Mesenchymal stem cell (in vitro differentiated cells and primary cell): Measurements from ENCODE around the gene ZNF688.
A peak's percentile ranks its signal among the peaks of the same experiment; 100 is the strongest.
"Not testable (repeated sequence)": the region's sequence is repeated elsewhere in the genome, so short reads cannot be mapped to it uniquely, and the experiment has no call there.

Experiments
- DNase-seq: peaks from one replicate; pipeline ENCODE4 v3.0.0-alpha.2; 2013
- H2AFZ ChIP-seq: one replicate; pipeline ENCODE4 v1.6.1; 2013; ENCODE audit warnings: low read depth, mild to moderate bottlenecking, control low read depth, inconsistent platforms, low read length, moderate library complexity
- H2AK5ac ChIP-seq: 2 replicates; pipeline ENCODE4 v1.6.1; 2013; ENCODE audit warnings: low read length, moderate library complexity, mild to moderate bottlenecking, inconsistent platforms; ENCODE audit not compliant: severe bottlenecking
- H2BK120ac ChIP-seq: one replicate; pipeline ENCODE4 v1.6.1; 2013; ENCODE audit warnings: low read depth, mild to moderate bottlenecking, inconsistent platforms, low read length, moderate library complexity
- H2BK12ac ChIP-seq, 2 experiments: one replicate each; pipeline ENCODE4 v1.6.1; 2013; ENCODE audit warnings: inconsistent platforms in 2 of 2, low read length in 2 of 2, mild to moderate bottlenecking in 2 of 2, moderate library complexity in 2 of 2, control low read depth in 1 of 2
- H2BK15ac ChIP-seq: one replicate; pipeline ENCODE4 v1.6.1; 2013; ENCODE audit warnings: mild to moderate bottlenecking, low read depth, inconsistent platforms; ENCODE audit not compliant: poor library complexity, severe bottlenecking
- H2BK5ac ChIP-seq: 2 replicates; pipeline ENCODE4 v1.6.1; 2013; ENCODE audit warnings: low read depth, mild to moderate bottlenecking, low read length, control low read depth, inconsistent platforms; ENCODE audit not compliant: poor library complexity, severe bottlenecking
- H3K14ac ChIP-seq, 2 experiments: one replicate each; pipeline ENCODE4 v1.6.1; 2013; ENCODE audit warnings: inconsistent platforms in 2 of 2, low read length in 2 of 2, control low read depth in 1 of 2, mild to moderate bottlenecking in 1 of 2, moderate library complexity in 1 of 2
- H3K18ac ChIP-seq, 2 experiments: one replicate each; pipeline ENCODE4 v1.6.1; 2013; ENCODE audit warnings: inconsistent platforms in 2 of 2, low read length in 2 of 2, control low read depth in 1 of 2, low read depth in 1 of 2, mild to moderate bottlenecking in 1 of 2
- H3K23ac ChIP-seq, 2 experiments: one replicate each; pipeline ENCODE4 v1.6.1; 2013; ENCODE audit warnings: inconsistent platforms in 2 of 2, low read length in 2 of 2, mild to moderate bottlenecking in 2 of 2, moderate library complexity in 2 of 2, control low read depth in 1 of 2
- H3K27ac ChIP-seq: 2 replicates; pipeline ENCODE4 v1.5.1; 2013; ENCODE audit warnings: mild to moderate bottlenecking, moderate library complexity, low read length, control low read depth, inconsistent platforms; ENCODE audit not compliant: poor library complexity, severe bottlenecking
- H3K27me3 ChIP-seq, 2 experiments: 2 replicates each; pipeline versions ENCODE4 v1.6.1 to v1.7.0; 2013; ENCODE audit warnings: low read length in 2 of 2, mild to moderate bottlenecking in 2 of 2, moderate library complexity in 2 of 2, control low read depth in 1 of 2, inconsistent platforms in 1 of 2; ENCODE audit not compliant: control insufficient read depth in 1 of 2, insufficient read depth in 1 of 2
- H3K36me3 ChIP-seq, 2 experiments: 2 replicates each; pipeline versions ENCODE4 v1.6.1 to v1.7.0; 2013; ENCODE audit warnings: low read length in 2 of 2, control low read depth in 1 of 2, inconsistent platforms in 1 of 2, low read depth in 1 of 2, mild to moderate bottlenecking in 1 of 2; ENCODE audit not compliant: insufficient read depth in 2 of 2, control insufficient read depth in 1 of 2
- H3K4ac ChIP-seq, 2 experiments: one replicate each; pipeline ENCODE4 v1.6.1; 2013; ENCODE audit warnings: inconsistent platforms in 2 of 2, low read length in 2 of 2, mild to moderate bottlenecking in 2 of 2, moderate library complexity in 2 of 2, control low read depth in 1 of 2, low read depth in 1 of 2
- H3K4me1 ChIP-seq: 2 replicates; pipeline ENCODE4 v1.6.1; 2013; ENCODE audit warnings: low read depth, low read length, control low read depth; ENCODE audit not compliant: control insufficient read depth, insufficient read depth
- H3K4me2 ChIP-seq: 2 replicates; pipeline ENCODE4 v1.6.1; 2013; ENCODE audit warnings: low read length, mild to moderate bottlenecking, inconsistent platforms; ENCODE audit not compliant: poor library complexity, severe bottlenecking
- H3K4me3 ChIP-seq, 2 experiments: 2 replicates each; pipeline versions ENCODE4 v1.5.1 to v1.7.0; 2013; ENCODE audit warnings: low read length in 2 of 2, mild to moderate bottlenecking in 2 of 2, control low read depth in 1 of 2, low read depth in 1 of 2; ENCODE audit not compliant: insufficient read depth in 1 of 2
- H3K79me1 ChIP-seq: replicated peaks from 2 replicates; pipeline ENCODE4 v1.6.1; 2013; ENCODE audit warnings: mild to moderate bottlenecking, control low read depth, low read length, inconsistent platforms; ENCODE audit not compliant: poor library complexity, severe bottlenecking
- H3K9ac ChIP-seq: 2 replicates; pipeline ENCODE4 v1.7.0; 2013; ENCODE audit warnings: mild to moderate bottlenecking, low read length, moderate library complexity
- H3K9me3 ChIP-seq: 2 replicates; pipeline ENCODE4 v1.7.0; 2013; ENCODE audit warnings: mild to moderate bottlenecking, low read length; ENCODE audit not compliant: control insufficient read depth
- H4K8ac ChIP-seq: one replicate; pipeline ENCODE4 v1.6.1; 2013; ENCODE audit warnings: inconsistent platforms, mild to moderate bottlenecking, low read length, moderate library complexity
- H4K91ac ChIP-seq: one replicate; pipeline ENCODE4 v1.6.1; 2013; ENCODE audit warnings: mild to moderate bottlenecking, low read length, inconsistent platforms
- WGBS: methylation state at CpG from one replicate; pipeline ENCODE4 v1.1.7; 2013; ENCODE audit warnings: mixed read lengths; 5-methylcytosine and 5-hydroxymethylcytosine counted together

The ZNF688 gene

DNA sequence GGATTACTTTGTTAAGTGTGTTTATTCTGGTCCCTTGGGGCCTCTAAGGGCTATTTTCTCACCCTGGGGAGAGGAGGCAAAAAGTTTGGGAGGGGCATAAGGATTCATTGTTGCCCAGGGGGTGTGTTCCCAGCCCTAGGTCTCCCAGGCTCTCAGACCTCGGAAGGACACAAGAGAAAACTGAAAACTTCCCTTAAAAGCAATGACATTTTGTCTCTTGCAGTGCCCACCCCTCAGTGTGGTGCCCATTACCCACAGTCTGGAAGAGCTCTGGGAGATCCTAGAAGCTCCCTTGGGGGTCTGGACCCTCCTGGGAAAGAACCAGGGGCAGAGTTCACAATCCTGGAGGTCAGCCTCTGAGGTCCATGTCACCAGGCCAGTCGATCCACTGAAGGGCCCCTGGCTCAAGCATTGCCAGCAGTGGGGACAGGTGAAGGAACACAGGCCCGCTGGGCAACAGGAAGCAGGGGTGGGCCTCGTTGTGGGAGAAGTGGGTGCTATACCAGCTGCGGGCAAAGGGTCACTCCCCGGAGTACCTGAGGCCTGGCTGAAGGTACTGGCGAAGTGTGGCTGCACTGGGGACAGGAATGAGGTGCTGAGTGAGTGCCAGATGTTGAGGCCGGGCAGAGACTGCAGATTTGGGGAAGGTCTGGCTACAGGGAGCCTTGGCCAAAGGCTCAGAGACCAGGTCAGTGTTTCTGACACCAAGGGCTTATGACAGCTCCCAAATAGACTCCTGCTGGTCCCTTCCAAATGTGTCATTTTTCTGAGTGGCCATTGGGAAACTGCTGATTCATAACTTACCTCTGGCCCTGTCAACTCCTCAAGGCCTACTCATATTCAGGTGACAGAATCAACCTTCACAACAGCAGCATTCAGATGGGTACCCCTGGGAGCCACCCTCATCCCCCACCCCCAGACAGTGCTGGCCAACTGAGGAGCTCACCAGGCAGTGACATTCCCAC lies 32.2 kb downstream of the ZNF688 start:
- Histone ChIP-seq H3K4me3 (no peak overlapping the region), H2BK12ac (peak overlapping the region in 1 of 2 experiments; percentile 15), H3K79me1 (peaks cover 8% of the 10 kb centered on the region), H3K9ac (no peak overlapping the region), H3K36me3 (no peaks in the 10 kb centered on the region), H3K4me2 (no peak overlapping the region), H3K18ac (no peak overlapping the region), H3K4ac (no peak overlapping the region), H2BK15ac (peak overlapping the region; percentile 28), H3K4me1 (peaks cover 17% of the 10 kb centered on the region), H3K27me3 (no peaks in the 10 kb centered on the region), H3K23ac (no peak overlapping the region), H2AK5ac (peak overlapping the region; percentile 67), H2AFZ (no peak overlapping the region), H2BK120ac (no peak overlapping the region), H4K8ac (no peak overlapping the region), H3K14ac (no peak overlapping the region), H3K27ac (no peak overlapping the region), H3K9me3 (no peaks in the 10 kb centered on the region), H2BK5ac (no peak overlapping the region), H4K91ac (no peak overlapping the region)
- 90% methylated on average over 8 of the region's 8 CpGs for WGBS
- no peak for DNase-seq

DNA sequence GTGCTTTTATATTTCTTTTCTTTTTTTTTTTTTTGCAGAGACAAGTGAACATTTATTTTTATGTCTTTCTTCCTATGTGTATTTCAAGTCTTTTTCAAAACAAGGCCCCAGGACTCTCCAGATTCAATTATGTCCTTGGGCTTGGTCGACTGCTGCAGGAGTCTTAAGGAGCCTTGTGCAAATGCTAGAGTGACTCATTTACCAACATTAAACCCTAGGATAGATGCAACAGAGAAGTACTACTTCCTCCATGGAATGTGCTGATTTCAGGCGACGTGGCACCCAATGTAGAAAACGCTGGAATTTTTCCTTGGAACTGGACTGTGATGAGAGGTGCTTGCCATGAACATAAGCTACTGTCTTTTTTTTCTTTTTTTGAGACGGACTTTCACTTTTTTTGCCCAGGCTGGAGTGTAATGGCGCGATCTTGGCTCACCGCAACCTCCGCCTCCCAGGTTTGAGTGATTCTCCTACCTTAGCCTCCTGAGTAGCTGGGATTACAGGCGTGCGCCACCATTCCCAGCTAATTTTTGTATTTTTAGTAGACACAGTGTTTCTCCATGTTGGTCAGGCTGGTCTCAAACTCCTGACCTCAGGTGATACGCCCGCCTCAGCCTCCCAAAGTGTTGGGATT lies 35.0 kb downstream of the ZNF688 start:
- not testable (repeated sequence) for H2AK5ac ChIP-seq

DNA sequence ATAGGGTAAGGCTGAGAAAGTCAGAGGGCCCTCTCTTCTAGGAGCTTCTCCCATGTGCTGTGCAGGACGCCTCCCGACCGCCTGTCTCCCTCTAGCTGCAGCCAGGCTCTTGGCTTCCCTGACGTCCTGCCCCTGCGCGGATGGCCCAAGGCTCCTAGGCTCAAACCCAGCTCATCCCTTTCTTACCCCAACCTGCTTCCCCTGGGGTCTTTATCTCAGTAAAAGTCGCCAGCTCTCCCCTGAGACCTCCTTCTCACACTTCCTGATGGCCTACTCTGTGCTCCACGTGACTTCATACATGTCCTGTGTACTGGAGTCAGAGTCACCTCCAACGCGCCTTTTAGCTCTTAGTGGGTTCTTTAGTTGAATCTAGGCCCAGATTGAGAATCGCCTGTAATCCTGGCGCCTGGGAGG lies 35.7 kb downstream of the ZNF688 start:
- H4K91ac ChIP-seq, result no peak overlapping the region
- WGBS, result 41% methylated on average over 12 of the region's 12 CpGs
- peak; percentile 73 for DNase-seq

More for the DNA sequence above, 35.0 kb downstream of the ZNF688 start:
- not testable (repeated sequence) for DNase-seq, H3K27ac ChIP-seq, H2BK12ac ChIP-seq, H3K4me3 ChIP-seq, H3K4ac ChIP-seq, H2BK15ac ChIP-seq, H4K91ac ChIP-seq, H3K9me3 ChIP-seq, H3K14ac ChIP-seq, H3K27me3 ChIP-seq, H3K23ac ChIP-seq, H2BK120ac ChIP-seq, H2BK5ac ChIP-seq, H3K4me2 ChIP-seq, H2AFZ ChIP-seq, H4K8ac ChIP-seq, H3K18ac ChIP-seq
- peaks cover 12% of the 10 kb centered on the region in 2 experiments for H3K36me3 ChIP-seq
- peaks cover 18% of the 10 kb centered on the region for H3K79me1 ChIP-seq
- peaks cover 20% of the 10 kb centered on the region for H3K4me1 ChIP-seq
- 97% methylated on average over 13 of the region's 13 CpGs for WGBS
- H3K9ac ChIP-seq, result peak overlapping the region; percentile 97

More for the DNA sequence above, 35.7 kb downstream of the ZNF688 start:
- Histone ChIP-seq H3K18ac (peak overlapping the region in 1 of 2 experiments; percentile 41), H2BK5ac (no peak overlapping the region), H3K9ac (peak overlapping the region; percentile 97), H3K14ac (no peak overlapping the region), H3K23ac (no peak overlapping the region), H4K8ac (peak overlapping the region; percentile 100), H3K4ac (peak overlapping the region in 1 of 2 experiments; percentile 88), H3K27ac (no peak overlapping the region), H3K27me3 (no peaks in the 10 kb centered on the region), H3K4me2 (peak overlapping the region; percentile 36), H2BK12ac (peak overlapping the region in 1 of 2 experiments; percentile 85), H2BK15ac (no peak overlapping the region), H3K9me3 (no peaks in the 10 kb centered on the region), H2BK120ac (peak overlapping the region; percentile 87), H3K79me1 (peaks cover 18% of the 10 kb centered on the region), H3K4me1 (peaks cover 18% of the 10 kb centered on the region), H2AK5ac (peak overlapping the region; percentile 26), H2AFZ (peak overlapping the region; percentile 51), H3K4me3 (peak overlapping the region in 1 of 2 experiments; percentile 89), H3K36me3 (peaks cover 12 to 19% of the 10 kb centered on the region in 2 experiments)
